Mesendoderm (in vitro differentiated cells): ENCODE data around the gene STX18.
"Not testable (repeated sequence)": the region's sequence is repeated elsewhere in the genome, so short reads cannot be mapped to it uniquely, and the experiment has no call there.

Experiments
- DNase-seq: peaks from one replicate; pipeline ENCODE4 v3.0.0; 2013
- H2AK5ac ChIP-seq: 2 replicates; pipeline ENCODE4 v1.6.1; 2013; ENCODE audit warnings: low read length, inconsistent platforms
- H2BK120ac ChIP-seq: 2 replicates; pipeline ENCODE4 v1.6.1; 2013; ENCODE audit warnings: low read depth, mild to moderate bottlenecking, low read length, moderate library complexity, mixed read lengths
- H2BK15ac ChIP-seq: replicated peaks from 2 replicates; pipeline ENCODE4 v1.6.1; 2013; ENCODE audit warnings: low read depth, mild to moderate bottlenecking, moderate library complexity
- H2BK5ac ChIP-seq: 2 replicates; pipeline ENCODE4 v1.6.1; 2013; ENCODE audit warnings: low read length, inconsistent platforms
- H3K18ac ChIP-seq: 2 replicates; pipeline ENCODE4 v1.6.1; 2013; ENCODE audit warnings: mild to moderate bottlenecking, low read length, mixed read lengths
- H3K23ac ChIP-seq: one replicate; pipeline ENCODE4 v1.6.1; 2013; ENCODE audit warnings: low read length
- H3K27ac ChIP-seq: 2 replicates; pipeline ENCODE4 v1.5.1; 2013; ENCODE audit warnings: low read depth, mild to moderate bottlenecking, inconsistent platforms, low read length, moderate library complexity
- H3K27me3 ChIP-seq: 2 replicates; pipeline ENCODE4 v1.6.1; 2013; ENCODE audit warnings: low read length, control low read depth, mild to moderate bottlenecking, inconsistent platforms; ENCODE audit not compliant: insufficient read depth, poor library complexity
- H3K36me3 ChIP-seq: 2 replicates; pipeline ENCODE4 v1.6.1; 2013; ENCODE audit warnings: low read length, inconsistent platforms; ENCODE audit not compliant: control insufficient read depth, insufficient read depth
- H3K4ac ChIP-seq: one replicate; pipeline ENCODE4 v1.6.1; 2013; ENCODE audit warnings: low read depth, mild to moderate bottlenecking, low read length, moderate library complexity
- H3K4me1 ChIP-seq: 2 replicates; pipeline ENCODE4 v1.6.1; 2013; ENCODE audit warnings: low read depth, low read length, inconsistent platforms; ENCODE audit not compliant: control insufficient read depth
- H3K4me2 ChIP-seq: 2 replicates; pipeline ENCODE4 v1.6.1; 2013; ENCODE audit warnings: low read length
- H3K4me3 ChIP-seq: 2 replicates; pipeline ENCODE4 v1.5.1; 2013; ENCODE audit warnings: mild to moderate bottlenecking, low read length
- H3K56ac ChIP-seq: one replicate; pipeline ENCODE4 v1.6.1; 2013; ENCODE audit warnings: low read length
- H3K79me1 ChIP-seq: 2 replicates; pipeline ENCODE4 v1.6.1; 2013; ENCODE audit warnings: low read length, inconsistent platforms
- H3K79me2 ChIP-seq: 2 replicates; pipeline ENCODE4 v1.6.1; 2013; ENCODE audit warnings: mild to moderate bottlenecking, low read length; ENCODE audit not compliant: control insufficient read depth, insufficient read depth
- H3K9ac ChIP-seq: 2 replicates; pipeline ENCODE4 v1.6.1; 2013; ENCODE audit warnings: low read length, inconsistent platforms
- H4K5ac ChIP-seq: one replicate; pipeline ENCODE4 v1.6.1; 2013; ENCODE audit warnings: low read length
- H4K8ac ChIP-seq: one replicate; pipeline ENCODE4 v1.6.1; 2013; ENCODE audit warnings: low read depth, mild to moderate bottlenecking, control low read depth, low read length, moderate library complexity
- WGBS: extraction: QIAGEN DNeasy Blood & Tissue Kit; methylation state at CpG from one replicate; pipeline ENCODE4 v1.1.7; 2013; ENCODE audit warnings: low lambda C conversion rate, missing lambda C conversion rate; ENCODE audit not compliant: insufficient coverage; ENCODE audit errors: extremely low coverage; 5-methylcytosine and 5-hydroxymethylcytosine counted together

Gene STX18

DNA sequence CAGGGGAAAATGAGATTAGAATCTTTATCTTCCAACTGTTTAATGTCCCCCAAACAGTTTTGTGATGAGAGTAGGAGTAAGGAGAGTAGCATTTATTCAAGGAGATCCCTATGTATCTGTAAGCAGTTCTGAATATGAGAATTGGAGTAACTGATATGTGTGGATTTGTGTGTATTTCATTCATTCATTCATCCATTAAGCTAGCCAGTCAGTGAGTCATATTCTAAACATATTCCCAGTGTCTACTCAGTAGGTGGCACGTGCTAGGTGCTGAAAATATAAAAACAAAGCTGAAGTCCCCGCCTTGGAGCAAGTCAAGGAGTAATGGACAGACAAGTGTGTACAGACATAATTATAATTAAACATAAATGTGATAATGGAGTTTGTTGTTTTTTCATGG is 12.4 kb upstream of the STX18 start:
- Histone ChIP-seq H3K27me3 (no peaks in the 10 kb centered on the region), H2BK120ac (no peak overlapping the region), H3K27ac (no peak overlapping the region), H4K8ac (no peak overlapping the region), H3K9ac (no peak overlapping the region), H3K79me1 (no peaks in the 10 kb centered on the region), H3K23ac (no peak overlapping the region), H2BK15ac (no peak overlapping the region), H4K5ac (no peak overlapping the region), H3K4me1 (peaks cover 4% of the 10 kb centered on the region), H2AK5ac (no peak overlapping the region), H3K79me2 (no peaks in the 10 kb centered on the region), H3K36me3 (no peaks in the 10 kb centered on the region), H2BK5ac (no peak overlapping the region), H3K18ac (no peak overlapping the region), H3K4ac (no peak overlapping the region), H3K4me3 (no peak overlapping the region), H3K4me2 (no peak overlapping the region), H3K56ac (no peak overlapping the region)
- DNase-seq = no peak
- WGBS = no CpG with 5 or more reads among the region's 2 CpGs

DNA sequence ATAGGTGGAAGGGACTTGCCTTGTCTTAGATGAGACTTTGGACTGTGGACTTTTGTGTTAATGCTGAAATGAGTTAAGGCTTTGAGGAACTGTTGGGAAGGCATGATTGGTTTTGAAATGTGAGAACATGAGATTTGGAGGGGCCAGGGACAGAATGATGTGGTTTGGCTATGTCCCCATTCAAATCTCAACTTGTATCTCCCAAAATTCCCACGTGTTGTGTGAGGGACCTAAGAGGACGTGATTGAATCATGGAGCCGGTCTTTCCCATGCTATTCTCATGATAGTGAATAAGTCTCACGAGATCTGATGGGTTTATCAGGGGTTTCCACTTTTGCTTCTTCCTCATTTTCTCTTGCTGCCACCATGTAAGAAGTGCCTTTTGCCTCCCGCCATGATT is 10.2 kb upstream of the STX18 start:
- not testable (repeated sequence) for H3K27me3 ChIP-seq
- no CpG with 5 or more reads among the region's 5 CpGs for WGBS

DNA sequence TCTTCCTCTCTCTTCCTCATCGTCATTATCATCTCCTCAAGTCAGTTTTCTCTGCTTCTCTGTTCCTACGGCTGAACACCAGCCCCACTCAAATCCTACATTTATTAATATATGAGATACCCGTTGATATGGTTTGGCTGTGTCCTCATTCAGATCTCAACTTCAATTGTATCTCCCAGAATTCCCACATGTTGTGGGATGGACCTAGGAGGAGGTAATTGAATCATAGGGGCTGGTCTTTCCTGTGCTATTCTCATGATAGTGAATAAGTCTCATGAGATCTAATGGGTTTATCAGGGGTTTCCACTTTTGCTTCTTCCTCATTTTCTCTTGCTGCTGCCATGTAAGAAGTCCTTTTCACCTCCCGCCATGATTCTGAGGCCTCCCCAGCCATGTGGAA is 8.3 kb upstream of the STX18 start:
- WGBS = no CpG with 5 or more reads among the region's 4 CpGs

More for the DNA sequence above, 10.2 kb upstream of the STX18 start:
- not testable (repeated sequence) for H3K56ac ChIP-seq, H2BK5ac ChIP-seq, H2AK5ac ChIP-seq, H3K4me1 ChIP-seq, H3K79me2 ChIP-seq, H3K23ac ChIP-seq, H3K36me3 ChIP-seq, H3K27ac ChIP-seq, H3K4me3 ChIP-seq, H3K79me1 ChIP-seq, H3K18ac ChIP-seq, DNase-seq, H2BK15ac ChIP-seq, H2BK120ac ChIP-seq, H4K5ac ChIP-seq, H3K9ac ChIP-seq, H4K8ac ChIP-seq, H3K4ac ChIP-seq, H3K4me2 ChIP-seq

DNA sequence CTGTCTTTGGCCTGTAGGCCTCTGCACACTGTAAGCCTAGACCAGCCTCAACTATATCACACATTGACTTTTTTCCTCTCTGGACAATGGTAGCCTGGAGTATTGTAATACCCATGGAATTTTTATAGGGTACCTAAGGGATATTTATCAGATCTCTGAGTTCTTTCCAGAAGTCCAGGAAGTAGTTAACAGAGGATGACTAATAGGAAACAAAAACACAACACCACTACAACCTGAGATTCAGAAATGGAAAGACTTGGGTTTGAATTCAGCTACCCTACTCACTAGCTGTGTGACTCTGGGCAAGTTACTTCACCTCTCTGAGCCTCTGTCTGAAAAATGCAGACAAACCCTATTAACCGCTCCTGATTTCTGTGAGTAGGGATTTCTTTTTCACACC is 7.7 kb upstream of the STX18 start:
- no peak for DNase-seq
- H3K4me2 ChIP-seq = no peak overlapping the region
- H2BK120ac ChIP-seq = no peak overlapping the region
- no peak overlapping the region for H3K56ac ChIP-seq
- no peaks in the 10 kb centered on the region for H3K4me1 ChIP-seq
- no peak overlapping the region for H3K27ac ChIP-seq
- no peak overlapping the region for H3K9ac ChIP-seq
- no peak overlapping the region for H2AK5ac ChIP-seq
- H3K79me2 ChIP-seq = no peaks in the 10 kb centered on the region
- H3K4ac ChIP-seq = no peak overlapping the region
- no peak overlapping the region for H3K23ac ChIP-seq
- WGBS = no CpG with 5 or more reads among the region's 1 CpG
- H3K27me3 ChIP-seq = no peaks in the 10 kb centered on the region
- no peaks in the 10 kb centered on the region for H3K79me1 ChIP-seq
- no peak overlapping the region for H2BK15ac ChIP-seq
- H3K18ac ChIP-seq = no peak overlapping the region
- no peak overlapping the region for H2BK5ac ChIP-seq
- no peak overlapping the region for H3K4me3 ChIP-seq
- H4K8ac ChIP-seq = no peak overlapping the region
- no peaks in the 10 kb centered on the region for H3K36me3 ChIP-seq
- no peak overlapping the region for H4K5ac ChIP-seq

More for the DNA sequence above, 8.3 kb upstream of the STX18 start:
- H3K27me3 ChIP-seq, H3K4me2 ChIP-seq, H2BK5ac ChIP-seq, H3K4ac ChIP-seq, H3K4me1 ChIP-seq, H2AK5ac ChIP-seq, H2BK120ac ChIP-seq, H3K36me3 ChIP-seq, H3K79me2 ChIP-seq, DNase-seq, H3K23ac ChIP-seq, H3K79me1 ChIP-seq, H3K27ac ChIP-seq, H3K56ac ChIP-seq, H2BK15ac ChIP-seq, H4K5ac ChIP-seq, H3K4me3 ChIP-seq, H3K9ac ChIP-seq, H3K18ac ChIP-seq, H4K8ac ChIP-seq: not testable (repeated sequence)

DNA sequence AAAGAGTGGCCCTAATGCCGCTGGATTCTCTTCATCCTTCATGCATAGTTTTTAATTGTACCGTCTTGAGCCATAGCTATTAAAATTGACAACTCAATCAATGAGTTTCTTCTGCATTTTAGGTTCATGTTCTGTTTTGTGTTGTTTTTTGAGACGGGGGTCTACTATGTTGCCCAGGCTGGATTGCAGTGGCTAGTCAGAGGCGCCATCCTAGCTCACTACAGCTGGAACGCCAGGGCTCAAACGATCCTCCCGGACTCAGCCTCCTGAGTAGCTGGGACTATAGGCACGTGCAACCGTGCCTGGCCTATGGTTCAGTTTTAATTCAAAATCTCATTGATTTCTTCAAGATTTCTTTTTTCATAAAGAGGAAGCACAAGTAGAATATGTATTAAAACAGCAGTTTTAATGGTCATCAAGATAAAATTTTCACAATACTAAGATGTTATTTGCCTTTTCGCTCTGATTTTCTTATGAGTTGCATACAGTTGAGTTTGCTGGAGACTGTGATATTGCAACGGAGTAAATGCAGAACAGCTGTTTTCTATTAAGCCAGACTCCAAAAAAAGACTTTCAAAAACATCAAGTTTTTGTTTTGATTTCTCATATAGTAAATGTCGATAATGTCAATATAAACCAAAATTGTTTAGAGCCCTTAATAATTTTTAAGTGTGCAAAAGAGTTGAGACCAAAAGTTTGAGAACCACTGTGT is 1.1 kb upstream of the STX18 start:
- Histone ChIP-seq H3K18ac (no peak overlapping the region), H3K27me3 (no peaks in the 10 kb centered on the region), H2BK5ac (no peak overlapping the region), H3K23ac (no peak overlapping the region), H3K9ac (peak overlapping the region; percentile 93), H2BK120ac (no peak overlapping the region), H3K79me1 (peaks cover 19% of the 10 kb centered on the region), H4K5ac (no peak overlapping the region), H2AK5ac (no peak overlapping the region), H3K4ac (no peak overlapping the region), H4K8ac (no peak overlapping the region), H3K36me3 (no peaks in the 10 kb centered on the region), H3K4me1 (no peaks in the 10 kb centered on the region), H3K4me2 (peak overlapping the region; percentile 99), H3K27ac (no peak overlapping the region), H3K79me2 (peaks cover 16% of the 10 kb centered on the region), H3K56ac (peak overlapping the region; percentile 96), H2BK15ac (no peak overlapping the region), H3K4me3 (peak overlapping the region; percentile 93)
- peak; percentile 37 for DNase-seq
- no CpG with 5 or more reads among the region's 12 CpGs for WGBS
